CD4-positive, alpha-beta T cell treated with Interleukin-6 for 4 hours (primary cell): ENCODE measurements around the gene RCAN2.
"Not testable (repeated sequence)": the region's sequence is repeated elsewhere in the genome, so short reads cannot be mapped to it uniquely, and the experiment has no call there.

ENCODE experiments used
- DNase-seq: peaks from one replicate; pipeline ENCODE4 v3.0.0-alpha.2; 2020; ENCODE audit warnings: mixed read lengths

RCAN2 gene

DNA sequence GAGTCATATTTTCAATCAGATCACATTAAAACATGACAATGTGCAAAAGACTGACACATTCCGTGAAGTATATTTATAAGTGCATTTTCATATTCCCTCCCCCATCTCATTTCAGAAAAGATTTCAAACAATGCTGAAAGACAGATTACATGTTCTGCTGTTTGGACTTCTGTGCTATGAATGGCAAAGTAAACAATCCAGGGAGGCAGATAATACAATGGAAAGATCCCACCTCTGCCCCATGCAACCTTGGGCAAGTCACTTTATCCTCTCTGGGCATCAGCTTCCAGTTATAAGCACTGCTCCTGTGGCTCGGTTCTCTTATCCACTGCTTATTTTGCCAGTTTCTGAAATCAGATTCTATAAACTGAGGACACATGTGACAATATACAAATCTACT, 110.2 kb downstream of the RCAN2 start:
- no peak for DNase-seq

DNA sequence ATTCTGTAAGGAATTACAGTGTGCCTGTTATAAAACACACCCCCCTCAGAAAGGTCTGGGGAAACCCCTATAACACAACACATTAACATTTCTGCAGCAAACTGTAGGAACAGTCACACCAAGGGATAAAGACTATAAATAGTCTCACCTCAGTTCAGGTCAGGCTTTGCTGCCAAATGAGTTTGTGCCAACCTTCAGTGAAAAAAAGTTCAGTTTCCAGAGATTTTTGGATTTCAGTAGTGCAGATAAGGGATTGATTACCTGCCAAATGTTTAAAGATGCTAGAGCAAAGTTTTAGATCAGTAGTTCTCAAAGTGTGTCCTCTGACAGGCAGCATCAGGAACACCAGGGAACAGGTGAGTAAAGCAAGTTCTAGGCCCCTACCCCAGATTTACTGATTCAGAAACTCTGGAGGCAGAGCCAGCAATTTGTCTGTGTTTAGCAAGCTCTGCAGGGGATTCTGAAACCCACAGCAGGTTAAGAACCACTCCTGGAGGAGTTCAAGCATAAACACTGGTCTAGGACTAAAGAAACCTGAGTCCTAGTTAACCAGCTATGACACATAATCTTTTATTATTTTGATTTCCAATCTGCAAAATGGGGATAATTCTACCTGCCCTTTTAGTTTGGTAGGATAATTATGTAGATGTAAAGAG, 111.0 kb downstream of the RCAN2 start:
- no peak for DNase-seq

DNA sequence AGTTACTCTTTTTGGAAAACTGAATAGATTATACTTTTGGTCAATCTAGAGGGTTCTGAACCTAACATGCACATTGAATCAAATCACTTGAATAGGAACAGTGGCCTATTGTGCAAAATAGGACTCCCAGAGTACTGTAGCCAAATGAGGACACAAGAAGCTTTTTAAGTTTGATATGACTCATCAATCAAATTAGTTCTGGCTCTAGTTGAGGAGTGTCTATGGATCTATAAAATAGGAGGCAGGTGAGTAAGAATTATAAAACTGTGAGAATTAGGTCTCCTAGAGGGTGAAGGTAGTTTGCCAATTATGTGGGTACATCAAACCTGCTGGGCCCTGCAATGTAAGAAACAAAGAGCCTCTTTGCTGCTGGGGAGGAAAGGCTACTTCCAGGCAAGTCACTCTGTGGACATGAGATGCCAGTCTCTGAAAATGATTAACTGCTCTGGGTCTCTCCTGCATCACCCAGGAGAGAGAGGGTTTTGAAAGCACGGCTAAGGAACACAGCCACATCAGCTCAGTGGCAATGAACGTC, 112.3 kb downstream of the RCAN2 start:
- no peak for DNase-seq

DNA sequence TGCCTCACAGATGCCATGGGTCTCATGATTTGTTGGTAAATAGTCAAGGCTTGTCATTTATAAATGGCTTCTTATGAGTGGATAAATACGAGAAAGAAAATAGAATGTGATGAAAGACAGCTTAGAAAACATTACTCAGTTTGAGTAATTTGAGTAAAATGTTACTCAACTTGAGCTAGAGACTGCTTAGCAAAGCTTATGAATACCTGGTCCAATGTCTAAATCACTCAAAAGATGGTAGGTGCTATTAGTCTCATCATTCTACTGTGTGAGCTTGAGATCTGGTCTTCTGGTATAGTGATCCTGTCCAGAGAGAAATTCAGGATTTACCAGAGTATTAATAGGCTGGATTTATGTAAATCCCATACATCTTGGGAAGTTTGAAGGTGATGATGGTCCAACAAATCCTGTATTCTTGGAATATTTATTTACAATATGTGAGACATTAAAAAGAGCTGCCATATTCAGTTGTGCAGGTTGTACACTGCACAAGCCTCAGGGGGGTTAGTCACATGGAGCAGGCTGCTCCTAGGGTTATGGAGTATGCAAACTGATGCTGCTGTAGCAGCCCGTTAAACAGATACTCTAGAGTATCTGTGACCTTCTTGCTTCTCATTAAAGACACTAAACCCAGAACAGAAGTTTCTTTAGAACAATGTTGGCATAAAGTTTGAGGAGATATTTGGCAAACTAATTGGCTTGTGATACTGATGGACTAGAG, 112.9 kb downstream of the RCAN2 start:
- no peak for DNase-seq

DNA sequence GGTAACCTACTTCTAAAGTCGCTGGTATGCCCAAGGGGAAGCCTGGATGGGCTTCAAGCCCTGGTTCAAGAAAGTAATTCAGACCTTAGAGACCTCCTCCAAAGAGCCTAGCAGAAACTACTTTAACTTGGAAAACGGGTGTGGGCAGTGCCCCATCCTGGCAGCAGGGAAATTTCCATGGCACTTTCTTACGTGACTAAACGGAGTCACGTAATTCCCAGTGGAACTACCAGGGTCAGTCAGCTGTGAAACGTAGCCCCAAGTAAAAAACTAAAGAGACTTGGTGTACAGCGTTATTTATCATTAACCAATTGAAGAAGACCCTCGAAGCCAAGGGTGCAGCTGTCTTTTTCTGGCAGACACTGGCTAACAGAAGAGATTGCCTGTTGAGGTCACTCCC, 114.0 kb downstream of the RCAN2 start:
- DNase-seq = no peak

DNA sequence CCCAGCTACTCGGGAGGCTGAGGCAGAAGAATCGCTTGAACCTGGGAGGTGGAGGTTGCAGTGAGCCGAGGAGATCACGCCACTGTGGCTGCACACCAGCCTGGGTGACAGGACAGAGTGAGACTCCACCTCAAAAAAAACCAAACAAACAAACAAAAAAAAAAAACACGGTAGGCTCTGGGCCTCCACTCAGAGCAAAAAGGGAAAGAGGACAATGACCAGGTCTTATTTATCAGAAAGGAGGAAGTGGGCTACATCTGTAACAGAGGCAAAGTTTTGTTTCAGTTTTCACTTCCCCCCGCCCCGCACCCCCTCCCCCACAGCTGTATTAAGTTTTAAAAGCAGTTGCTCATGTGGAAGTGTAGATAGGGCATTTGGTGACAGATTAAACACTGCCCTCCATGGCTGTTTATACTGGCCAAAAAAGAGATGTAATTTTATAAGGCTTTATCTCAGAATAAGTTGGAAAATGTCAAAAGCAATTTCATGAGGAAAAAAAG, 114.6 kb downstream of the RCAN2 start:
- DNase-seq = no peak

DNA sequence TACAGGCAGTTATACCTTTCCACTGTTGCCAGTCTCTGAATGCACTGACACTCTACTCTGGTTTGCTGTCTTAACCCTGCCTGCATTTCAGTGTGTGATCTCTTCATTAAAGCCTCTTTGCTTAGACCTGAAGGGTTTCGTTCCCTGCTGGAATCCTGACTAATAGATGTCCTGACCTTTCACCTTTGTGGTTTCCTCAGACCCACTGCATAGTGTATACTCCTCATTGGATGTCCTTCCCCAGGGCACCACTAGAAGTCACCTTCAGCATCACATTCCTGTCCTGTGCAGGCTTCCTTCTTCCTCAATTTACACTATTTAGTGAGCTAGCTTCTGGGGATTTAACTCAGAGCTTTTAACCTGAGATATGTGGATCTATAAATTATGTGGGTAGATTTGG, 120.6 kb downstream of the RCAN2 start:
- no peak for DNase-seq

DNA sequence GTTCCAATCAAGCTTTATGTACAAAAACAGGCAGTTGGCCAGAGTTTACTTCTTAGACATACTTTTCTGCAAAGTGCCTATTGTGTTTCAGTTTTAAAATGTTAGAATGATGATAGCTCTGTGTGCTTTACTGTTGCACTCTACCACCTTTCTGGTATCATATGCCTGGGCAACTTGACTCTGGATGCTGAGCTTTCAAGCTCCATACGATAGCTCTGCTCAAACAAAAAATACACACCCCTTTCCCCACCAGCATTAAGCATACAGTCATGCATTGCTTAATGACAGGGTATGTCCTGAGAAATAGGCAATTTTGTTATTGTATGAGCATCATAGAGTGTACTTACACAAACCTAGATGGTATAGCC, 123.1 kb downstream of the RCAN2 start:
- no peak for DNase-seq

DNA sequence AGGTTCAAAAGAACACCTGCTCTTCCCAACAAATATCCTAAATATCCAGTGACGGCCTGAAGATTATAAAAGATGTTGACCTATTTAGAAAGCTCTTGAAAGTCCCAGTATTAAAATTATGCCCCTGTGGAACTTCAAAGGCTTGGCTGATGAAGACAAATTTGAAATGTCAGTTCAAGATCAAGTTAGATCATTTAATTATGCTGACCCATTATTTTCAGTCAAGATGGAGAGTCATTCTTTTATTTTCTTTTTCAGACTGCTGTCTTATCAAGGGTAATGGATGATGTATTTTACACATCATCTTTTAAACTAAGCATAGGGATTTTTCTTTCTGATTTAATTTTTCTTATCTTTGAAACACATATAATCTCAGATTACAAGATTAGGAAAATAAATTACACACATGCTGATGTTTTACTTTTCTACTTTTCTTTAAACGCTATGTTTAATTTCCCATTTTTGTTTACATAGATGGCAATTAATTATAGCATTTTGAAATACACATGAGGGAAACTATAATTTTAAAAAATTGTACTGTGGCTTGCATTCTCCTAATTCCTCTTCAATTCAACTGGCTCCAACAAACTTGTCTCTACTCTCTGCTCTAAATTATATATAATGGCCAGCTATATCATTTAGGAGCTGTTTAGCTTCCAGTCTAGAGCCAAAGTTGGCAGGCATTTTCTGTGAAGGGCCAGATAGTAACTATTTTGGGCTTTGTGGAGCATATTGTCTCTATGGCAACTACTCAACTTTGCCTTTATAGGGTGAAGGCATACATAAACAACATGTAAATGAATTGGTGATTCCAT, 123.7 kb downstream of the RCAN2 start:
- no peak for DNase-seq

DNA sequence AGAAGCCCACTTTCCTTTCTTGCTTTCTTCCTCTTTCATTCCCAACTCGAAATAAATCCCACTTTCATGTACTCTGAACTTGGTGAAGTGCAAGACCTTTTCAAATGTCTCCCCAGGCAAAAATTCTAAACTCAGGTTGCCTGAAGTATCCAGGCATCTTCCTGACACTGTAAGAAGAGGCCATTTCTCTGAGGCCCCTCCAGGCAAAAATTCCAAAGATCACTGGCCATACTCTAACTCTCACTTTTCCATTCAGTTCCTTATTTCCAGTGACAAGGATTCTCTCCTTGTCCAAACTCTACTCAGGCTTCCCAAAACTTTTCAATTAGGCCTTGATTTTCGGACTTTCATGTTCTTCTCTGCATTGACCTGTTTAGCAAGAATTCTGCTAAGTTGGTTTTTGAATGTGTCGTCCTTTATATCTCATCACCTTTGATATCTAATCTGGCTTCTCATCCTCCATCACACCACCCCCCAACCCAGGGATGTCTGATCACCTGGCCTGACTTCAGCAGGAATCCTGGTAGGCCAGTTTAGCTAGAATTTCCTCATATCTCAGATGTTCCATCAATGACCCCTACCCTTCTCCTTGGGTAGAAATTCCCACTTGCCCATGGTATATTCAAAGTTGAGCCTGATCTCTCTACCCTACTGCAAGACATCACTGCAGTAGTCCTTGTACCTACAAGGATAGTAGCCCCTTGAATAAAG, 124.9 kb downstream of the RCAN2 start:
- DNase-seq = no peak

DNA sequence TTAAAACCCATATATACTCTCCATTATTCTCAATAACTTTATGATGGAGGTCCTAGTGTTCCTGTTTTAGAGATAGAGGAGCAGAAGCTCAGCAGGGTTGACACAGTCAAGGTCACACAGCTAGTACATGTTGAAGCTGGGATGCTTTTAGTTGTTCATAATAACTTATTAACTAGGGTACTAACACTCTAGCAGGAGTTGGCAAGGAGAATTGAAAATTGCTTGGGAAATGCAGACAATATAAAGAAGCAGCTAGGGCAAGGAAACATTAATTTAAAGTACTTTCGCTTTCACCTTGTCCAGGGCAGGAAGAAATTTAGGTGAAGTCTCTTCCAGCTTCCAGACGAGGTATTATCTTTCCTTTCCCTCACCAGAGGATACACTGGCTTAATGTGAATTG, 133.7 kb downstream of the RCAN2 start:
- DNase-seq = no peak

DNA sequence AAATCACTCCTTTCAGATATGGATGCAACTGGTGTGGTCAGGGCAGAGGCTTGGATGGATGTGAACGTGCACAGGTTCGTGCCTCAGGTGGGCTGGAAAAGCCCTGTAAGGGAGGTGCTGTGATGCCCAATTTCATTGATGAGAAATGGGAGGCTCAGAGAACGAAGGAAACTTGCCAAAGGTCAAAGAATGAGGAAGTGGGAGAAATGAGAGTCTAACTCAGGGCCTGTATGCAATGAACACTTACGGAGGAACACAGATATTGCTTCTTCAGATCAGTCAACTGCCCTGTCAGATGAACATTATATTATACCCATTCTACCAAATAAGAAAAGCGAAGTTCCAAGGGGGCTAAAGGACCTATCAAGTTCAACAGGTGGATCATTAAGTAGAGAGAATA, 134.7 kb downstream of the RCAN2 start:
- no peak for DNase-seq

DNA sequence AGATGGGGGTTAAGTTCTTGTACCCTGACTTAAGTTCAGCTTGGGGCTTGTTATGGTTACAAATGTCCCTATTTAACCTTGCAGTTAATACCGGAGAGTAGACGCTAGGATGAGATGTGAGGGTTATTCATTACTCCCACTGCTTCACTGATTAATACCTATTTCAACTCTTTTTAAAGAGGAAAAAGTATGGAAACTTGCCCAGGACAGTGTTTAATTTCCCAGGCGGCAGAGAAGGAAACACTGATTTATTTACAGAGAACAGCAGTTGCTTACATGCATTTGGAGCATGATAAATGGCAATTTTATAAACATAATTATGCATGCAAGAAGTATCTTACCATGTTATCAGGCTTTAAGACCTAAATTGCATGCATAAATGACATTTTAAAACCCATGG, 137.7 kb downstream of the RCAN2 start:
- no peak for DNase-seq

DNA sequence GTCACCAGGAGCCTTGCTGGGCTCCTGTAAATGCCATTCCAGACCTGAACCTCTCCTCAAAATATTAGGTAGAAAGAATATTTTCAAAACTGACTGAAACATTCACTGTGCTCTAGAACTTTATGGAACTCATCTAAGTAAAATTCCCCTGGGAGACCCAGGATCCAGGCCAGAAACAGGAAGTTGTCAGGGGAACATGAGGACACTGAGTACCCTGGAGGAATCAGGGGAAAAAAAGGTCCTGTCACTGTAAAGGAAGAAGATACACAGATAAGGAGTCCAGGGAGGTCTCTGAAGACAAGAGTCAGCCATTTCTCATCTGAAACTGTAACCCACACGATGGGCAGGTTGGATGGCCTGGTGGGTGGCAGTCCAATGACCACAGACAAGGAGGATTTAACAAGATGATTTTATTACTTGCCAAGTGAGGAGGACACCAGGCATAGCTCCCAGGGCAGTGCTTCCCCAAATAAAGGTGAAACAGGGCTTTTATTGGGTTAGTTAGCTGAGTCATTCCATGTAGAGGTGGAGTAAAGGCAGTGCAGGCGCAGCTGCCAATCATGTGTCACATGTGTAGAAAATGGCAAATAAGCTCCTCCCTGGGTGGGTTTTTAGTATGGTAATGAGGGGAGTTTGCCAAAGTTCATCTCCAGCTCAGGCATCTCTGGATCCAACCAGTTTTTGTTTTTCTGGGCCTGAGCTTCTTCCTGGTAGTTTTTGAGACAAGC, 138.5 kb downstream of the RCAN2 start:
- DNase-seq = no peak

DNA sequence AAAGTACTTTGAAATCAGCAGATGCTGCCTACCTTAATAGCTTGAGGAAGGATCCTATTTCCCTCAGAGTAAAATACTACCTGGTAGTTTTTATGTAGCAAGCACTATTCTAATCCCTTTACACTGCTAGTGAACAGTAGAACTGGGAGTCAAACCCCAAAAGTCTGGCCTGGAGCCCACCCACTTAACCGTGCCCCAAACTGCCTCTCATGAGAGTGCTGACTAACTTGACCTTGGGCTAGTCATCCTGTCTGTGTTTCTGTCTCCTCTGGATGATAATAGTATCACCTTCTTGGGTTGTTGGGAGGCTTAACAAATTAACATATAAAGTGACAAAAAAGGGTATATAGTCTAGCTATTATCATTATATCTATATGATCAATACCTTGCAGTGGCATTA, 140.5 kb downstream of the RCAN2 start:
- no peak for DNase-seq

DNA sequence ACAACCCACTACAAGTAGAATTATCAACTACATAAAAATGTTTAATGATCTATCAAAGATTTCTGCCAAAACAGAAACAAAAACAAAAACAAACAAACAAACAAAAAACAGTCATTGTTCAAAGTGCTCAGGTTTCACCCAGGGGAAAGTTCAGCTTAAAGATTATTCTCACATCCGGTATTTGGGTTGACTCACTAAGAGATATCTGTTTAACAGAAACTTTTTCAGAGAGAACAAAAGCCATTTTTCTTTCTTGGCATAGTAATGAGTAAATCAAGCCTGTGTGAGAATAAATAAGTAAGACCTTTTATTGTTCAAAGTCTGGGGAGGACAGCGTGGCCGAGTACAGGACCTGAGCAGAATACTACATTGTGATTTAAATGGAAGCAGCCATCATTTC, 143.6 kb downstream of the RCAN2 start:
- DNase-seq = no peak

DNA sequence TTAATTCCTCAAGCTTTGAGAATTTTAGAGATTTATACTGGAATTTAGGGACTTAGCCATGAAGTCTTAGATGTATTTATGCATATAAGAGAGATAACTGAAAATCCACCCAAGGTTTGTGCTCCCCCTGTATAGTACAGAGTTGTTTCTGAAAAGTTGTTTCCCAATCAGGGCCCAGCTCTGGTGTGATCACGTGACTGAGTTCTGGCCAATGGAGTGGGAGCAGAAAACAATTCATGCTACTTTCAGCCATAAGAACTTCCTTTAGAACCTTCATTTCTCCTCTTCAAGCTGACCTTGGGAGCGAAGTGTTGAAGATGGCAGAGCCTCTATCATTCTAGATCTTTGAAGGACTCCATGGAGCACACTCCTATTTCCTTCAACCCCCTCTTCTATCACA, 151.0 kb downstream of the RCAN2 start:
- no peak for DNase-seq

DNA sequence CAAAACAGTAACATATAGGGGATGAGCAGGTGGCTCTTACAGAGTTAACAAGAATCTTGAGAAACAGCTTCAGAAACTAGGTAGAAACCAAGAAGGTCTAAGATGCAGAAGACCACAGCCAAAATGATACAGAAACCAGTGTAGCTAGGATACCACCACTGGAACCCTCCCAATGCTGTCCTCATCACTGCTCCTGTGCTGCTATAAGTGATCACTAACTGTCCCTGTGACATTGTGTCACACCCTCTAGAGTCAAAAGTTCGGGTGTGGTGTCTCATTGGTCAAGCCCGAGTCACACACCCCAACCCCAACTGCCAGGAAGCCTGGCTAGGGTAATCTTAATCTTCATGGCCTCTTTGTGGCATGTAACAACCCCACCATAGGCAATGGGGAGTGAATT, 153.1 kb downstream of the RCAN2 start:
- no peak for DNase-seq

DNA sequence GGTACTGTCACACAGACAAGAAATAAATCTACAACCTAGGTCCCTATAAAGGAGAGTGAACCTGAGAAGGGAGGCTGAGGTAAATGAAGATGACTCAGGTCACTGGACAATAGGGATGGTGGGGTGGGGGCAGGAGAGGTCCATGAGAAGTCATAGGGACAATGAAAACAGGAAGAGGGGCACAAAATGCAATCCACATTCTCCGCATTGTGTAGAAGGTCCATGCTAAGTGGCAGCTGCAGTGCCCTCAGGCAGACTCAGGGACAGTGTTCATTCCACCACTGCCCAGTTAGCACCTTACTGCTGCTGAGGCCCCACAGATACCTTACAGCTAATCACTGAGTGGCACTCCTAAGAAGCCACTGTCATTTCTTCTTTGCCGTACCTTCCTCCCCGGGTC, 156.8 kb downstream of the RCAN2 start:
- no peak for DNase-seq

DNA sequence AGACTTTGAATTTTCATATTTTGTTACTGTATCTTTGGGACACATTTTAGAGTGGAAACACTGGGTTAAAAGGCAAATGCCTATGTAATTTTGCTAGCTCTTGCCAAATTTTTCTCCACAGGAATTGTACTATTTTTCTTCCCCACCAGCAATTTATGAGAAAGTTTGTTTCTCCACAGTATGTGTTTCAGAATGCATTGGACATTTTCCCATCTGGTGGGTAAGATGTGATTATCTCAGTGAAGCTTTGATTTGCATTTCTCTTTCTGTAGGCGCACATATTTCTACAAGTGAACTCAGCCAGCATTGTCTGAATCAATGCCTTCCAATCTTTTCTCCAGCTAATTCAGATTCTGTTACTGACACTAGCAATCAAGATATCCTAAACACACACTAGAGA, 157.8 kb downstream of the RCAN2 start:
- DNase-seq = no peak

DNA sequence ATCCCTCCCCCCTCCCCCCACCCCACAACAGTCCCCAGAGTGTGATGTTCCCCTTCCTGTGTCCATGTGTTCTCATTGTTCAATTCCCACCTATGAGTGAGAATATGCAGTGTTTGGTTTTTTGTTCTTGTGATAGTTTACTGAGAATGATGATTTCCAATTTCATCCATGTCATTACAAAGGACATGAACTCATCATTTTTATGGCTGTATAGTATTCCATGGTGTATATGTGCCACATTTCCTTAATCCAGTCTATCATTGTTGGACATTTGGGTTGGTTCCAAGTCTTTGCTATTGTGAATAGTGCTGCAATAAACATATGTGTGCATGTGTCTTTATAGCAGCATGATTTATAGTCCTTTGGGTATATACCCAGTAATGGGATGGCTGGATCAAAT, 158.8 kb downstream of the RCAN2 start:
- not testable (repeated sequence) for DNase-seq

DNA sequence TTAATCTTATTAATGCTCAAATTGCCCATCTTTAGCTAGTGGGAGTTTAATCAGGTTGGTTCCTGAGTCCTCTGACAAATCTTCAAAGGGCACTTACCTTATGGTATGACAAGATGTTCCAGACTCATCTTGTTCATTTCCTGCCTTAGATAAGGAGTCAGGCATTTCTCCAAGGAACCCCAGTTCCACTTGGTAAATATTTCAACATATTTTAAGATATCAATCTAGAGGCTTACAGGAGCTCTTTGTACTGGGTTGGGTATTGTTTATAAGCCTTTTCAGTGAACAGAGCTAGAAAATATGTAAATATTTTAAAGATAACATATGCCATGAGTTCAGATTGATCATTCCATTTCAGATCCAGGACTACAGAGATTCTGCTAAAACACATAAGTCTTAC, 159.8 kb downstream of the RCAN2 start:
- no peak for DNase-seq
